Chondrocyte (in vitro differentiated cells): ENCODE measurements around the gene INSYN1. TPM values are rescaled to one million over a fixed set of nuclear protein-coding genes. Genes with fewer than 3 reads are reported as not detected.
"Not testable (repeated sequence)": the region's sequence is repeated elsewhere in the genome, so short reads cannot be mapped to it uniquely, and the experiment has no call there.

Source experiments
- DNase-seq: peaks from one replicate; pipeline ENCODE4 v3.0.0; 2021; ENCODE audit warnings: mixed read lengths, low spot score
- H3K27ac Mint-ChIP-seq: one replicate; pipeline ENCODE4 v1.8.0; 2021; ENCODE audit warnings: mild to moderate bottlenecking, moderate library complexity, mixed read lengths; ENCODE audit not compliant: unreplicated experiment
- H3K27me3 Mint-ChIP-seq: 2 replicates; pipeline ENCODE4 v1.8.0; 2021; ENCODE audit warnings: low read depth, mixed read lengths
- H3K36me3 Mint-ChIP-seq: 2 replicates; pipeline ENCODE4 v1.8.0; 2021; ENCODE audit warnings: low read depth, mixed read lengths
- H3K4me1 Mint-ChIP-seq: 2 replicates; pipeline ENCODE4 v1.8.0; 2021; ENCODE audit warnings: low read depth, mild to moderate bottlenecking, mixed read lengths
- H3K4me3 Mint-ChIP-seq: one replicate; pipeline ENCODE4 v1.8.0; 2021; ENCODE audit warnings: mild to moderate bottlenecking, moderate library complexity, mixed read lengths; ENCODE audit not compliant: unreplicated experiment
- H3K9me3 Mint-ChIP-seq: 2 replicates; pipeline ENCODE4 v1.8.0; 2021; ENCODE audit warnings: low read depth, mixed read lengths
- CTCF ChIP-seq: fragments of 200-600 bp; sonication (generic); IDR thresholded peaks from 2 replicates; pipeline ENCODE4 v1.5.0; 2021; ENCODE audit warnings: antibody characterized with exemption, mild to moderate bottlenecking, moderate library complexity
- total RNA-seq: library from RNA; stranded (reverse); gene quantifications from 3 replicates; pipeline ENCODE4 v1.2.1, GENCODE V29; 2021

INSYN1 gene
- total RNA-seq, 1 donor from 2014 or later: 23.0 TPM

GRCh38 chr15:73789521-73790240 is 36.5 kb upstream of the INSYN1 start:
- Mint-ChIP-seq H3K4me1 (peaks cover 17% of the 10 kb centered on the region), H3K9me3 (no peaks in the 10 kb centered on the region), H3K27ac (no peak overlapping the region), H3K4me3 (no peak overlapping the region), H3K27me3 (no peaks in the 10 kb centered on the region), H3K36me3 (no peaks in the 10 kb centered on the region)
- no peak for TF ChIP-seq CTCF
- DNase-seq: no peak

DNA sequence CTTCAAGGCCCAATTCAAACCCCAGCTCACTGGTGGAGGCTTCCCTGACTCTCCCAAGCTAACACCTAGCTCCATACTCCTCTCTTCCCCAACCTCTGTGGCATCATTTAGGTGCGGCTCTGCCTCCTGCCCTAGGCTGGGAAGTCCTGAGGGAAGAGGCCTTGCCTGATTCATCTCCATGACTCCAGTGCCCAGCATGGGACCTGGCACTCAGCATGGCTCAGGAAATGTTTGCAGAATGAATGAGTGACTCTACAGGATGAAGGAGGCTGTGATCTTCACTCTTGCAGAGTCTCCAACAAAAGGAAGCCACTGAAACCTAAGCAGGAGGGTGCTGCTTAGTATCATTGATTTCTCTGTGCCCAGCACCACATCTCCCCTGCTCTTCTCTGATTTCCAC is 34.5 kb upstream of the INSYN1 start:
- TF ChIP-seq CTCF: no peak
- no peaks in the 10 kb centered on the region for H3K9me3 Mint-ChIP-seq
- H3K4me3 Mint-ChIP-seq: no peak overlapping the region
- H3K27me3 Mint-ChIP-seq: no peaks in the 10 kb centered on the region
- peaks cover 17% of the 10 kb centered on the region for H3K4me1 Mint-ChIP-seq
- peaks cover 1% of the 10 kb centered on the region for H3K36me3 Mint-ChIP-seq
- no peak for DNase-seq
- no peak overlapping the region for H3K27ac Mint-ChIP-seq

- Mint-ChIP-seq H3K4me3 (no peak overlapping the region), H3K27me3 (no peaks in the 10 kb centered on the region), H3K9me3 (no peaks in the 10 kb centered on the region), H3K4me1 (peaks cover 17% of the 10 kb centered on the region), H3K36me3 (peaks cover 1% of the 10 kb centered on the region), H3K27ac (no peak overlapping the region)
- TF ChIP-seq CTCF: no peak
- DNase-seq: no peak
Measured at GRCh38 chr15:73786538-73786937, 33.4 kb upstream of the INSYN1 start.

DNA sequence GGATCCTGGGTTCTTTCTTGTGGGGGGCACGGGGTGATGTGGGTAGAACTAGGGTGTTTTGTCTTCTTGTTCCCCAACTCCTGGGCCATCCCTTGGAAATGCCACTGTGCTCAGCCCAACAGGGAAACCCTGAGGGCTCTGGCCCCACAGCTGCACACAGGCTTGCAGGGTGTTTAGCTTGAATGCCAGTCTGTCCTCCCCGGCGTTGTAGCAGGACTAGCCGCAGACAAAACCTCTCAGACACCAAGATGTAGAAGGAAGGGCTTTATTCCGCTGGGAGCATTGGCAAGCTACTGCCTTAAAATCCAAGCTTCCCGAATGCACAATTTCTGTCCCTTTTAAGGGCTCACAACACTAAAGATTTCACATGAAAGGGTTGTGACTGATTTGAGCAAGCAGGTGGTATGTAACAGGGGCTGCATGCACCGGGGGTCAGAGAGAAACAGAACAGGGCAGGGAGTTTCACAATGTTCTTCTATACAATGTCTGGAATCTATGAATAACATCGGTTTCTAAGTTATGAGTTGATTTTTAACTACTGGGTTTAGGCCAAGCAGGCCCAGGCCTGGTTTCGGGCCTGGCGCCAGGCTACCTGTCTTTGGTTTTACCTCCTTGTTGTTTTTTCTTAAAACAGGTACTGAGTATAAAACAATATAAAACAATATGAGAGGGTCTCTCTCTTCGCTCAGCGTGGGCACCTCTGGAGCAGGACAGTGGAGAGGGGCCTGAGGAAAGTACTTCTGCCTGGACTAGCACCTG is 32.3 kb upstream of the INSYN1 start:
- not testable (repeated sequence) for H3K9me3 Mint-ChIP-seq, H3K4me3 Mint-ChIP-seq, DNase-seq, H3K36me3 Mint-ChIP-seq, H3K27me3 Mint-ChIP-seq
- H3K4me1 Mint-ChIP-seq: peaks cover 17% of the 10 kb centered on the region
- peak overlapping the region; percentile 72 for H3K27ac Mint-ChIP-seq

GRCh38 chr15:73784291-73784690 is 31.1 kb upstream of the INSYN1 start:
- no peak overlapping the region for H3K27ac Mint-ChIP-seq
- H3K4me1 Mint-ChIP-seq: peaks cover 17% of the 10 kb centered on the region
- H3K36me3 Mint-ChIP-seq: peaks cover 1% of the 10 kb centered on the region
- H3K9me3 Mint-ChIP-seq: no peaks in the 10 kb centered on the region
- no peaks in the 10 kb centered on the region for H3K27me3 Mint-ChIP-seq
- no peak for DNase-seq
- TF ChIP-seq CTCF: no peak
- no peak overlapping the region for H3K4me3 Mint-ChIP-seq
